Measurements from ENCODE around the gene OR52K1.
A peak's percentile ranks its signal among the peaks of the same experiment; 100 is the strongest.

OR52K1 gene

DNA sequence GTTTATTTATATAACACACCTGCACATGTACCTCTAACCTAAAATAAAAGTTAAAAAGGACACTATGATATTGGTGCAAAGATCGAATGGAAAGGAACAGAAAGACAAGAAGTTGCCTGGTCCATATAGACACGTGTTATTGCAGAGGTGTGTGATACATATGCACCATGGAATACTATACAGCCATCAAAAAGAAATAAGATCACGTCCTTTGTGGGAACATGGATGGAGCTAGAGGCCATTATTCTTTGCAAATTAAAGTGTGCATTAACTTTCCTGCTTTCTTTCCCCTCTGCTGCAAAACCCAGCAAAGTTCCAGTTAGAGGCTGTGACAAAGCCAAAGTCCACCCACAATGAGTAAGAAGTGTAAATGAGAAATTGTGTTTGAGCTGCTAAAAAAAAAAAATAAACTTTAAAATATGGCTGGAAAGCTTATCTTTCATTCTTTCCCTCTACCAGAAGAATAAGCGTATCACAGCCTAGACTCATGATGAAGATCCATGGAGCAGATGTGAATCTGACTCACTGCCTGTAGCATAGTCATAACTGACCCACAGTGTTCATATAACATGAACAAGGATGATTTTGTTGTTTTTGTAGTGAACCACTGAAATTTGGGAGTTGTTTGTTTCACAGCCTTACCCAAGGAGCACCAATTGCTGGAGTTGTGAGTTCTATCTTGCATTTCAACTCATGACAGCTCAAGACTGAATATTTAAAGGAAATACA lies 9.6 kb downstream of the OR52K1 start:
- DNase-seq = no peak

DNA sequence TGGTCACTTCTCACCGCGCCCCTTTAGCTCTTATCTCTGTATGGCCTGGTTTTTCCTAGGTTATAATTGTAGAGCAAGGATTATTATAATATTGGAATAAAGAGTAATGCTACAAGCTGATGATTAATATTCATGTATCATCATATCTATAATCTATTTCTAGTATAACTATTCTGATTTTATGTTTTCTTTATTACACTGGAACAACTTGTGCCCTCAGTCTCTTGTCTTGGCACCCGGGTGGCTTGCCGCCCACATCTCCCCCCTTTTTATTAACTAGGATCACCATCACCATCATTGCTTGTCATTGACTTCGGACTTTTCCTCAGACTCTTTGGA lies 11.0 kb downstream of the OR52K1 start:
- peak in 1 of 3 experiments; percentile 16 for DNase-seq

DNA sequence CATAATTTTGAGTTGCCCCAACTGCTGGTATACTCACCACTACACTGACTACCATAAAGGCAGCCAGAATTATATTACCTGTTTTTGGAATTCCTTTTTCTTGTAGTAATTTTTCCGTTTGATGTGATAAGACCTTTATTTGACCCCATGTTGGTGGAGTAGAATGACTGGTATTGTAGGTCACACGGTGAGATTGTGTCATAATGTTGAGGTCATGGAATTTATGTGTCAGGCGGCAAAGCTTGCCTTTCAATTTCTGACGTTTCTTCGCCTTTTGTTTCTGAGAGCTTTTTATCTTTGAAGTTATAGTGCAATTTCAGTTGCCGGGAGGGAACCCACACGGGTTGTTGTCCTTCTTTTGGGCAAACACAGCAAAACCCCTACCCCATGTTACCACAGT lies 13.0 kb downstream of the OR52K1 start:
- DNase-seq = no peak

DNA sequence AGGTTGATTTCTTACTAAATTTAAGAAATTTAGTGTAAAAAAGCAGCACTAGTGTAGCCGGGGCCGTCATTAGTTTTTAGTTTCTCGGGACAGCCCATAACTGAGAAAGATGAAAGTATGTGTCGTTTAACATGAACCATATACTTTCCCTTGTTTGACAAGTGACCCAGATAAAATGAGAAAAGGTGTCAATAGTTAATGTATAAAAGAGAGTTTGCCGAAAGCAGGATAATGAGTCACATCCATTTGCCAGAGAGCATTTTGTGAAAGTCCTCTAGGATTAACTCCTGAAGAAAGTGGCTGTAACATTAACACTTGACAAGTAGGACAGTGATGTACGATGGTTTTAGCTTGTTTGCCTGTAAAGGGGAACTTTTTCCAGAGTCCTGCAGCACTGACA lies 13.5 kb downstream of the OR52K1 start:
- no peak for DNase-seq

DNA sequence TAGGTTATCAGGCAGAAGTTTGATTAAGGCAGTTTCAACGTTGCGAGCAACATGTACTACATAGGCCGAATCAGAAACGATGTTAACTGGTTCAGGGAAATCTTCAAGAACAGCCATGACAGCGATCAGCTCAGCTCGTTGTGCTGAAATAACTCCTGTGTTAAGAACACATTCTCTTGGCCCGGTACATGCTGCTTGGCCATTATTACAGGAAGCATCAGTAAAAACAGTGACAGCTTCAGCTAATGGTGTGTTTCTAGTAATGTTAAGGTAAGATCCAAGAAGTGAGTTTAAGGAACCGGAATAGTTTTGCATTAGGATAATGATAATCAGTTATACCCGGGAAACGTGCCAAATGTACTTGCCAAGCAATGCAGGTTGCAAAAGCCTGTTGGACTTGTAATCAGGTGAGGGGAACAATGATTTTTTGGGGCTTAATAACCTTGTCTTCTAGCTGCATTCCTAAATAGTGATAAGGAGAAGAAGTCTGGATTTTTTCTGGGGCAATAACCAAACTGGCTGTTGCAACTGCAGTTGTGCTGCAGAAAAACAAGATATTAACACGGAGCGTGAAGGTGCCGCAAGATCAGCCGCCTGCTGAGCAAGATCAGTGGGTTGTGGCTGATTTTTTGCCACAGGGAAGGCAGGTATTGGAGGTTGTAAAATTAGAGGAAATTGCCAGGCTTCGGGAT lies 14.3 kb downstream of the OR52K1 start:
- peak in 1 of 3 experiments; percentile 23 for DNase-seq

DNA sequence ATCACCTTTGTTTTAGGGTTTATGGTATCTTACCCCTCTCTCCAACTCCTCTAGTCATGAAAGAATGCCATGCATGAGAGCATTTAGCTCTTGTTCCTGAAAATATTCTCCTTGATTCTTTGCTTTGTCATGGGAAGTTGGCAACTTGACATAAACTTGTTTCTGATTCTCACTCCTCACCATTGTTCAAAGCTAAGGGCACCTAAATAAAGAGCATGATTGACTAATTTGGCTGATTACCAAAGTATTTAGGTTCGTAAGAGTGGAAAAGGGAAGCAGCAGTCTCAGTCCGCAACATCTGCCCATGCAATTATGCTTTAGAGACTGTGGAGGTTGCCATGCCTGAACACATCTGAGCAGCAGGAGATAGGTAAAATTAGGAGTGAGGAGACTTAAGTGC lies 26.4 kb downstream of the OR52K1 start:
- DNase-seq = peak in 2 of 3 experiments; percentile 14 to 52

DNA sequence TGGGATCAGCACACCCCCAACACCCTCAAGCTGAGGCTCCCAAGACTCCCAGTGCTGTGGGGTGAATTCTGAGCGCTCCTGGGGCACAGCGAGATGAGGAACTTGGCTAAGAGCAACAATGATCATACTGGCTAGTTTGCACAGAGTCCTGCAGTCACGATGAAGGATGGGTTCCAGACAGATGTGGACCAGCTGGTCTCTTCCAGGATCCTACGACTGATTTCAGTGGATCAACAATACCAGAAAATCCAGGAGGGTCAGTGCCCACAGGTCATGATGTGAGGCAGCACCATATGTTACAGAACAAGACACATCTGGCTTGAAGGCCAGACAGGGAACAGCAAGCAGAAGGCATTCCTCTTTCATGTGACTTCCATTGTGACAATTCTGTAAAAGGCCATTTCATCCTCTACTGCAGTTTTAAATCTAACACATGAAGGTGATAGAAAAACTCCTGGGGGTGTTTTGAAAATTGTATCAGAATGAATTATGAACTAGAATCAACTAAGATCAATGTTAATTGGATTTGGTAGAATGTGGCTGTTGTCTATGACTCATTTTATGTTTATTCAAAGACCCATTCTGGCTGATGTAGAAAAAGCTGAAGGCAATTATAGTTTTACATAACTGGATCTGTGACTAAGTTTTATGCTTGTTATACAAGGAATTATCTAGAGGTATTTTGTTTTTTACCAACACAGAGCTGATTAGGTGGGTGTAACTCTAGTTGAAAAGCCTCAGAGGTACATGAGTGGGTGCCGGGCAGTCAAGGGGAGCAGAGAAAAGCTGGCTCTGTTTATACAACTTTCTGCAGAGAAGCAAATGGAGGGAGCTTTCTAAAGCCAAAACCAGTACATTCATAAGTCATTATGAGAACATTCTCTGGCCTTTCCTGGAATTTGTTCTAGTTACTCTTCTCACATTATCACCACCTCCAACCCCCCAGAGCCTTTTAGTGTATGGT lies 29.1 kb downstream of the OR52K1 start:
- no peak for DNase-seq

DNA sequence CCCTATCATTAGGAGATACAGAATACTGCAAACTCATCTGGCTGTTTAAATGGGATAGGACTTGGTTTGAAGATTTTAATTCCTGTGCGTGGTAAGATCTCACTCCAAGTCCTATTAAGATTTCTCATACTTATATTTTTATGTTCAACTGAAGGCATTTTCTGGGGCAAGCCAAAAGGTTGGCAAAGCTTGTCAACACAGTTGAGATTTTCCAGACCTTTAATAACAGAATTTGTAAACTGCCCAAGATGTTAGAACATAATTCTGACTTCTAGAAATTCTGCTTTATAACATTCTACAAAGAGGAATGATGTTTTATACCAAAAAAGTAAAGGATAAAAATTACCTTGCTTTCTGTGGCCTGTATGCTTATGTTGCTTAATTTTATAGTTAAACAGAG lies 31.8 kb downstream of the OR52K1 start:
- DNase-seq = no peak

DNA sequence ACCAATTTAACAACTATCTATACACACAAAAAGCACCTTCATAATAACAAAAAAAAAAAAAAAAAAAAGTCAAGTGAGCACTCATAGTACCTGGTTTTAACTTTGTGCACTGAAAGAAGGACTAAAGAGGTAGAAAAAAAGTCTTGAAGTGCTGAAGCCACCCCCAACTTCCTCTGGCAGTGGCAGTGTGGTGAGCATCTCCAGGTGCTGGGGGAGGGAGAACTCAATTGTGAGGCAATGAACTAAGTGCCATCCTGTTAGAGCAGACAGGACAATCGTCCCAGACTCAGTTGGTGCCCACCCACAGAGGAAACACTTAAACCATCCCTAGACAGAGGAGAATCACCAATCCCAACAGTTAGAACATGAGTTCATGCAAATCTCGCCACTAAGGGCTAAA lies 39.9 kb downstream of the OR52K1 start:
- no peak for DNase-seq

DNA sequence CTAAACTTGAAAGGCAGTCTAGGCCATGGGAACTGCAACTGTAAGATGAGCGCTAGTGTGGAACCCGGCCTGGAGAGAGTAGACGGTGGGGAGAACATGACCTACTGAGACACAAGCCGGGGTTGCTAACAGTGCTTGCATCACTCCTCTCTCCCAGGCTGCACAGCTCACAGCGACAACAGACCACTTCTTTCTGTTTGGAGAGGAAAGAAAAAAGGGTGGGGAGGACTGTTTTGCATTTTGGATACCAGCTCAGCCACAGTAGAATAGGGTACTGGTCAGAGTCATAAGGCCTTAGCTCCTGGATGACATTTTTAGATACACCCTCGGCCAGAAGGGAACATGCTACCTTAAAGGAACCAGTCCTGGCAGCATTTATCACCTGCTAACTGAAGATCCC lies 40.3 kb downstream of the OR52K1 start:
- DNase-seq = no peak

DNA sequence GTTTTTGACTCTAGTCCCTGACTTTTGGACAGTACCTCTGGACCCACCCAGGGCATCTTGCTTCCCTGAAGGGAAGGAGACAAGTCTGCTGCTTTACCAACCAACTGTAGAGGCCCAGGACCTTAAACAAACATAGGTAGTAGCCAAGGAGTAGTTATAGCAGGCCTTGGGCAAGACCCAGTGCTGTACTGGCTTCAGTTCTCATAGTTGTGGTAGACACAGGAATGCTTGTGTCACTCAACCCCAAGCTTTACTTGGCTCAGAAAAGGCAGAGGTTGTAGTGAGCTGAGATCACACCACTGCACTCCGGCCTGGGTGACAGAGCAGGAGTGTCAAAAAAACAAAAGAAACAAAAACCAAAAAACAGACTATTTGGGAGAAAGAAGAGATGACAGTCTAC lies 41.2 kb downstream of the OR52K1 start:
- no peak for DNase-seq

DNA sequence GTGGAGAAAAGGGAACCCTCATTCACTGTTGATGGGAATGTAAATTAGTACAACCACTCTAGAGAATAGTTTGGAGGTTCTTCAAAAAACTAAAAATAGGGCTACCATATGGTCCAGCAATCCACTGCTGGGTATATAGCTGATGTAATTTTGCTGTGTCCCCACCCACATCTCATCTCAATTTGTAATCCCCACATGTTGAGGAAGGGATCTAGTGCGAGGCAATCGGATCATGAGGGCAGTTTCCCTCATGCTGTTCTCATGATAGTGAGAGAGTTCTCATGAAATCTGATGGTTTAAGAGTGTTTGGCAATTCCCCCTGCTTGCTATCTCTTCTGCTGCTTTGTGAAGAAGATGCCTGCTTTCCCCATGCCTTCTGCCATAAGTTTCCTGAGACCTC lies 45.5 kb downstream of the OR52K1 start:
- DNase-seq = no peak

DNA sequence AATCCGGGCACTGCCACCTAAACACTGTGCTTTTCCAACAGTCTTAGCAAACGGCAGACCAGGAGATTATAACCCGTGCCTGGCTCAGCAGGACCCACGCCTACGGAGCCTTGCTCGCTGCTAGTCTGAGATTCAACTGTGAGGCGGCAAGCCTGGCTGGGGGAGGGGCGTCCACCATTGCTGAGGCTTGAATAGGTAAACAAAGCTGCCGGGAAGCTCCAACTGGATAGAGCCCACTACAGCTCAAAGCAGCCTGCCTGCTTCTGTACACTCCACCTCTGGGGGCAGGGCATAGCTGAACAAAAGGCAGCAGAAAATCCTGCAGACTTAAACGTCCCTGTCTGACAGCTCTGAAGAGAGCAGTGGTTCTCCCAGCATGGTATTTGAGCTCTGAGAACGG lies 49.2 kb downstream of the OR52K1 start:
- peak in 1 of 3 experiments; percentile 24 for DNase-seq

DNA sequence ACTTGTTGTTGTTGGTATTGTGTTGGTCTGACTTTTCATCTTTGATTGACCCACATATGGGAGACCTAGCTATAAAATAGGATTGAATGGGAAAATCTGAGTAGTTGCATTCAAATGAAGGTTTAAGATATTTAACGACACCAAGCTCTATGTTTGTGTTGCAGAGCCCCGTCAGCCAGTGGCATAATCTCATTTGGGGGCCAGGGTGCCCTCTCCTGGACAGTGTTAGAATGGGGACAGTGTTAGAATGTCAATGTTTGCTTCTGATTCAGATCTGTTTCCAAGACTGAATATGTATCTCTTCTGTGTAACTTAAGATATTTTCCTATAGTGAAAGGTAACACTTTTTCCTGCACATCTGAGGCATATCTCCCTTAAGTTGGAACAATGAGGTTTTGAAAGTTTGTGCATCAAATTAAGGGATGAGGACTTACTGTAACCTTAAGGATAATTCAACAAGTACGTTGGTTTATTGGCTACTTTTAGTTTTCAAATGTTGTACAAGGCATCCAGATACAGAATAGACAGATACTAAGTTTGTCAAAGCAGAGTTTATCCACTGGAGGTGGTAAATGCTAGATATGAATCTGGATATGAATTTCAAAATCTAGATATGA lies 57.3 kb downstream of the OR52K1 start:
- peak; percentile 28 to 50 (median 28) for DNase-seq

DNA sequence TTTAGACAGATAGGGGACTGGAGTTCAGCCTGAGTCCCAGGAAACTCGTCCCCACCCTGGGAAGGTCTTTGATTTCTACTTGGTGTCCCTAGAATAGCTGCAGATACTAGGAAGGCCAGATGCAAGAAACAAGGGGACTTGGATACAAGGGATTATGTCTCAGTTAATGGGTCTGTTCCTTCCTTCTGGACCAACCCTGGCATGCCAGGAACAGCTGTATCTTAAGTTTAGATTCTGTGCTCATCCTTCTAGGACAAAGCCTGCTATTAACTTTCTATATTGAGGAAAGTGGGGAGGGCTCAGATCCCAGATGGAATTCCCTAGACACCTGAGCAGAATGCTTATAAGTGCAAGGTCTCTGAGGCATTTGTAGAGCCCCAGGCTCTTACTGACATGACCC lies 58.6 kb downstream of the OR52K1 start:
- DNase-seq = no peak

All from NCI-H1417 (cell line).